ENCODE measurements around the gene FBXW7. TPM values are rescaled to one million over a fixed set of nuclear protein-coding genes. Genes with fewer than 3 reads are reported as not detected.

The FBXW7 gene, protein sequence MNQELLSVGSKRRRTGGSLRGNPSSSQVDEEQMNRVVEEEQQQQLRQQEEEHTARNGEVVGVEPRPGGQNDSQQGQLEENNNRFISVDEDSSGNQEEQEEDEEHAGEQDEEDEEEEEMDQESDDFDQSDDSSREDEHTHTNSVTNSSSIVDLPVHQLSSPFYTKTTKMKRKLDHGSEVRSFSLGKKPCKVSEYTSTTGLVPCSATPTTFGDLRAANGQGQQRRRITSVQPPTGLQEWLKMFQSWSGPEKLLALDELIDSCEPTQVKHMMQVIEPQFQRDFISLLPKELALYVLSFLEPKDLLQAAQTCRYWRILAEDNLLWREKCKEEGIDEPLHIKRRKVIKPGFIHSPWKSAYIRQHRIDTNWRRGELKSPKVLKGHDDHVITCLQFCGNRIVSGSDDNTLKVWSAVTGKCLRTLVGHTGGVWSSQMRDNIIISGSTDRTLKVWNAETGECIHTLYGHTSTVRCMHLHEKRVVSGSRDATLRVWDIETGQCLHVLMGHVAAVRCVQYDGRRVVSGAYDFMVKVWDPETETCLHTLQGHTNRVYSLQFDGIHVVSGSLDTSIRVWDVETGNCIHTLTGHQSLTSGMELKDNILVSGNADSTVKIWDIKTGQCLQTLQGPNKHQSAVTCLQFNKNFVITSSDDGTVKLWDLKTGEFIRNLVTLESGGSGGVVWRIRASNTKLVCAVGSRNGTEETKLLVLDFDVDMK
- total RNA-seq: 29.1 and 29.3 TPM in 2 replicates

DNA sequence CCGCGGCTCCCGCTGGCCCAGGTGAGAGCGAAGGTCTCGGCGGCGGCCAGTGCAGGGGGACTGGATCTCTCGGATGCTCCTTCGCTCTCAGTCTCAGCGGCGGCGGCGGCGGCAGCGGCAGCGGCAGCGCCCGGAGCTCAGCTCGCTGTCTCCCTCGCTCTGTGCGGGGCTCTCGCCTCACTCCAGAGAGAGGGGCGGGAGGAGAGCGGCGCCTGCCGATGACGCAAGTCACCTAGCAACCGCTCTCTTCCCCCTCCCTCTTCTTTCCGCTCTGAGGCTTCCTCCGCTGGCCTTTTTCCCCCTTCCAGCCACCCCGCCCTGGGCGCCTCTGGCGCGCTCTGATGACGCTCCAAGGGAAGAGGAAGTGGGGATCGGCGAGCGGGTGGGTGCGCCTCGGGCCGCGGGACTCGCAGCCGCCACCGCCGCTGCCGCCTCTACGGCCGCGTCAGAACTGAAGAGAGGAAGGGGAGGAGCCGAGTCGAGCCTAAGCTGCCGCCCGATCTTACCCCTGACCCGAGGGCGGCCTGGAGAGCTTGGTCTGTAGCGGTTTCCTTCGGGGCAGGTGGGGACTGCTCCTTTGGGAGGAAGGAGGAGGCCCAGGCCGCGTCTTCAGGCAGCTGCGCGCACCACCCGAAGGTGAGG, at the start of gene FBXW7:
Gene FBXW7 (minus strand): TSS at position 190 of the 642 bp plus-strand sequence. CDS start 124,289 bp downstream, outside the sequence.

Other genes with a start within 250 kb of the FBXW7 start
- 40.0 and 57.7 TPM in 2 replicates for gene TMEM154, start 143.9 kb upstream of the FBXW7 start, total RNA-seq
- 0.14 TPM in 1 of 2 replicates, not detected in the other for gene TIGD4, start 243.6 kb upstream of the FBXW7 start, total RNA-seq
- 25.9 and 38.6 TPM in 2 replicates for gene ARFIP1, start 243.9 kb upstream of the FBXW7 start, total RNA-seq